HEK293 (cell line): ENCODE results near the gene SIK3.

Experiments
- CTCF ChIA-PET: fragments of 350-600 bp; formaldehyde crosslinking; extraction: SDS; loops from one replicate; lab custom pipeline; 2021; ENCODE audit warnings: antibody characterized with exemption; lab: Yijun Ruan, JAX
- POLR2A ChIA-PET: fragments of 300-600 bp; formaldehyde crosslinking; extraction: SDS; loops from one replicate; lab custom pipeline; 2020; ENCODE audit warnings: antibody characterized with exemption, inconsistent platforms; lab: Yijun Ruan, JAX
- H3K27ac ChIP-seq: fragments of 200-500 bp; sonication (Bioruptor generic); 2 replicates; pipeline ENCODE4 v1.5.1; 2014; ENCODE audit warnings: low read depth, low read length, control low read depth, inconsistent platforms; ENCODE audit errors: extremely low read depth
- H3K36me3 ChIP-seq, 2 experiments: fragments of 200-500 bp in 1 of 2; sonication (Bioruptor generic) in 1 of 2; 1 replicate in 1 of 2; 2 replicates in 1 of 2; pipeline ENCODE4 v1.5.1; 2014 to 2017; ENCODE audit warnings: inconsistent platforms in 2 of 2, low read length in 2 of 2; ENCODE audit not compliant: control insufficient read depth in 2 of 2, insufficient read depth in 1 of 2
- H3K4me1 ChIP-seq: fragments of 200-500 bp; sonication (Bioruptor generic); 2 replicates; pipeline ENCODE4 v1.5.1; 2014; ENCODE audit warnings: mild to moderate bottlenecking, low read length, inconsistent platforms; ENCODE audit not compliant: control insufficient read depth, insufficient read depth
- H3K4me3 ChIP-seq: 2 replicates; pipeline ENCODE4 v1.5.1; 2011; ENCODE audit warnings: low read depth, mild to moderate bottlenecking, control low read depth, low read length, moderate library complexity
- H3K9me3 ChIP-seq: fragments of 200-500 bp; sonication (Bioruptor generic); 2 replicates; pipeline ENCODE4 v1.5.1; 2014; ENCODE audit warnings: low read depth, low read length, inconsistent platforms; ENCODE audit not compliant: control insufficient read depth, insufficient read depth
- BCL11B ChIP-seq: fragments of 450-650 bp; formaldehyde crosslinking; IDR thresholded peaks from 2 replicates; pipeline ENCODE4 v1.5.1; 2016; ENCODE audit warnings: low read depth, missing biosample characterization, missing genetic modification characterization
- BCL6B ChIP-seq: fragments of 450-650 bp; formaldehyde crosslinking; IDR thresholded peaks from 2 replicates; pipeline ENCODE4 v1.5.1; 2017; ENCODE audit warnings: missing biosample characterization, missing genetic modification characterization
- GLI2 ChIP-seq: fragments of 450-650 bp; formaldehyde crosslinking; IDR thresholded peaks from 2 replicates; pipeline ENCODE4; 2017; ENCODE audit warnings: missing biosample characterization, missing genetic modification characterization, low read depth, borderline replicate concordance
- HIC1 ChIP-seq: fragments of 450-650 bp; formaldehyde crosslinking; IDR thresholded peaks from 2 replicates; pipeline ENCODE4 v1.5.1; 2016; ENCODE audit warnings: missing biosample characterization, missing genetic modification characterization
- KLF1 ChIP-seq: fragments of 450-650 bp; formaldehyde crosslinking; IDR thresholded peaks from 2 replicates; pipeline ENCODE4 v1.5.1; 2016; ENCODE audit warnings: missing biosample characterization, missing genetic modification characterization
- KLF7 ChIP-seq: fragments of 450-650 bp; formaldehyde crosslinking; IDR thresholded peaks from 2 replicates; pipeline ENCODE4 v1.5.1; 2016; ENCODE audit warnings: missing biosample characterization, missing genetic modification characterization, borderline replicate concordance
- OSR2 ChIP-seq: fragments of 450-650 bp; formaldehyde crosslinking; IDR thresholded peaks from 2 replicates; pipeline ENCODE4 v1.5.1; 2016; ENCODE audit warnings: missing biosample characterization, missing genetic modification characterization
- OVOL3 ChIP-seq: fragments of 450-650 bp; formaldehyde crosslinking; IDR thresholded peaks from 2 replicates; pipeline ENCODE4 v1.5.1; 2016; ENCODE audit warnings: missing biosample characterization, missing genetic modification characterization
- PRDM6 ChIP-seq: fragments of 450-650 bp; formaldehyde crosslinking; IDR thresholded peaks from 2 replicates; pipeline ENCODE4 v1.5.1; 2017; ENCODE audit warnings: missing biosample characterization, missing genetic modification characterization
- RBAK ChIP-seq: fragments of 450-650 bp; formaldehyde crosslinking; IDR thresholded peaks from 2 replicates; pipeline ENCODE4 v1.5.1; 2016; ENCODE audit warnings: missing biosample characterization, missing genetic modification characterization
- SALL2 ChIP-seq: fragments of 450-650 bp; formaldehyde crosslinking; IDR thresholded peaks from 2 replicates; pipeline ENCODE4 v1.5.0; 2017; ENCODE audit warnings: missing biosample characterization, mild to moderate bottlenecking, missing genetic modification characterization, borderline replicate concordance
- ZBTB44 ChIP-seq: fragments of 450-650 bp; IDR thresholded peaks from 2 replicates; pipeline ENCODE4 v1.5.1; 2018; ENCODE audit warnings: missing biosample characterization, mild to moderate bottlenecking, missing genetic modification characterization
- ZBTB8A ChIP-seq: fragments of 450-650 bp; formaldehyde crosslinking; IDR thresholded peaks from 2 replicates; pipeline ENCODE4 v1.5.1; 2016; ENCODE audit warnings: missing biosample characterization, missing genetic modification characterization
- ZFHX2 ChIP-seq: fragments of 450-650 bp; formaldehyde crosslinking; conservative IDR thresholded peaks from 2 replicates; pipeline ENCODE4 v1.5.1; 2016; ENCODE audit warnings: missing biosample characterization, missing genetic modification characterization
- ZNF112 ChIP-seq: fragments of 450-650 bp; formaldehyde crosslinking; IDR thresholded peaks from 2 replicates; pipeline ENCODE4 v1.5.0; 2017; ENCODE audit warnings: missing biosample characterization, missing genetic modification characterization
- ZNF138 ChIP-seq: fragments of 450-650 bp; formaldehyde crosslinking; IDR thresholded peaks from 2 replicates; pipeline ENCODE4 v1.5.1; 2016; ENCODE audit warnings: missing biosample characterization, missing genetic modification characterization, borderline replicate concordance
- ZNF146 ChIP-seq: fragments of 450-650 bp; formaldehyde crosslinking; IDR thresholded peaks from 2 replicates; pipeline ENCODE4 v1.5.1; 2016; ENCODE audit warnings: missing biosample characterization, missing genetic modification characterization
- ZNF2 ChIP-seq: fragments of 450-650 bp; formaldehyde crosslinking; IDR thresholded peaks from 2 replicates; pipeline ENCODE4 v1.5.1; 2016; ENCODE audit warnings: missing biosample characterization, missing genetic modification characterization
- ZNF366 ChIP-seq: fragments of 450-650 bp; formaldehyde crosslinking; conservative IDR thresholded peaks from 2 replicates; pipeline ENCODE4 v1.5.1; 2016; ENCODE audit warnings: missing biosample characterization, missing genetic modification characterization
- ZNF398 ChIP-seq: fragments of 450-650 bp; formaldehyde crosslinking; IDR thresholded peaks from 2 replicates; pipeline ENCODE4 v1.5.1; 2017; ENCODE audit warnings: missing biosample characterization, missing genetic modification characterization
- ZNF416 ChIP-seq: fragments of 450-650 bp; formaldehyde crosslinking; IDR thresholded peaks from 2 replicates; pipeline ENCODE4 v1.5.1; 2016; ENCODE audit warnings: missing biosample characterization, missing genetic modification characterization
- ZNF501 ChIP-seq: fragments of 450-650 bp; formaldehyde crosslinking; IDR thresholded peaks from 2 replicates; pipeline ENCODE4 v1.5.1; 2016; ENCODE audit warnings: missing biosample characterization, missing genetic modification characterization
- ZNF658 ChIP-seq: fragments of 450-650 bp; formaldehyde crosslinking; IDR thresholded peaks from 2 replicates; pipeline ENCODE4; 2016; ENCODE audit warnings: missing biosample characterization, missing genetic modification characterization
- ZNF660 ChIP-seq: fragments of 450-650 bp; IDR thresholded peaks from 2 replicates; pipeline ENCODE4 v1.5.1; 2018; ENCODE audit warnings: missing biosample characterization, mild to moderate bottlenecking, missing genetic modification characterization
- ZNF768 ChIP-seq: fragments of 450-650 bp; formaldehyde crosslinking; IDR thresholded peaks from 2 replicates; pipeline ENCODE4 v1.5.1; 2018; ENCODE audit warnings: missing biosample characterization, mild to moderate bottlenecking, missing genetic modification characterization

SIK3 gene

GRCh38 chr11:117145393-117145761 is 47.1 kb upstream of the SIK3 start (continued):
- TF ChIP-seq ZFHX2 (tag by site-specific recombination) (peak; percentile 61), KLF7 (tag by site-specific recombination) (no peak)
- TF ChIP-seq, all 188 proteins: peak for 8

- POLR2A ChIA-PET = interaction anchor here (0.7 to 2.8 kb wide), 16 partner anchors 17 to 371 kb away, joined by 3 to 28 read pairs (median 5); partner anchors contain the start of genes PCSK7, SIDT2, SIK3 and ZPR1
- peak overlapping the region; percentile 94 for H3K4me3 ChIP-seq
- peaks cover 0 to 39% of the 10 kb centered on the region in 2 experiments; a peak in 2 of 3 replicates for H3K36me3 ChIP-seq
- no peaks in the 10 kb centered on the region for H3K4me1 ChIP-seq
- peak overlapping the region; percentile 82 for H3K27ac ChIP-seq
- CTCF ChIA-PET = interaction anchor here (0.7 to 1.9 kb wide), 12 partner anchors 24 to 454 kb away, joined by 3 to 12 read pairs (median 4); partner anchors contain the start of genes APOA5, PCSK7 and SIDT2
- no peaks in the 10 kb centered on the region for H3K9me3 ChIP-seq
- TF ChIP-seq ZNF768 (tag by site-specific recombination) (no peak), ZBTB44 (tag by site-specific recombination) (no peak), ZNF138 (no peak), BCL6B (tag by site-specific recombination) (no peak), BCL11B (0 out of 2 replicates have a peak, but pooled peaks have one; percentile 23), ZNF501 (tag by site-specific recombination) (no peak), ZNF366 (tag by site-specific recombination) (0 out of 2 replicates have a peak, but pooled peaks have one; percentile 12), RBAK (tag by site-specific recombination) (no peak), SALL2 (tag by site-specific recombination) (no peak), ZNF146 (tag by site-specific recombination) (no peak), ZNF658 (tag by site-specific recombination) (no peak), PRDM6 (tag by site-specific recombination) (no peak), ZNF660 (tag by site-specific recombination) (no peak; the same call in 1 of the 2 replicates), ZBTB8A (tag by site-specific recombination) (no peak), ZNF2 (tag by site-specific recombination) (no peak), OVOL3 (tag by site-specific recombination) (no peak), HIC1 (tag by site-specific recombination) (no peak), ZNF416 (tag by site-specific recombination) (no peak), GLI2 (tag by site-specific recombination) (no peak), ZNF112 (no peak), KLF1 (tag by site-specific recombination) (no peak), OSR2 (no peak), ZNF398 (tag by site-specific recombination) (no peak; the same call in 1 of the 2 replicates)
Measured at GRCh38 chr11:117144477-117145392, 46.5 kb upstream of the SIK3 start.
